HL-60 (cell line): ENCODE measurements around the gene SPCS2.

Experiments
- DNase-seq, 2 experiments: peaks; one replicate each; pipeline ENCODE4 v3.0.0-alpha.2; 2010 to 2020; ENCODE audit warnings: low read depth in 1 of 2, low spot score in 1 of 2
- H3K27ac ChIP-seq: fragments of 250-450 bp; sonication (Bioruptor Pico); replicated peaks from 2 replicates; pipeline ENCODE4 v1.5.1; 2020; ENCODE audit warnings: mild to moderate bottlenecking, moderate library complexity
- H3K27me3 ChIP-seq: fragments of 250-450 bp; sonication (Bioruptor Pico); 2 replicates; pipeline ENCODE4 v1.5.1; 2021; ENCODE audit warnings: mild to moderate bottlenecking, moderate library complexity; ENCODE audit not compliant: insufficient read depth, poor library complexity, severe bottlenecking
- H3K4me3 ChIP-seq: replicated peaks from 2 replicates; pipeline ENCODE4 v1.5.1; 2011; ENCODE audit warnings: mild to moderate bottlenecking, control low read depth, low read length; ENCODE audit not compliant: insufficient read depth
- GABPA ChIP-seq: IDR thresholded peaks from 2 replicates; pipeline ENCODE4 v1.6.1; 2012; ENCODE audit warnings: low read depth
- POLR2AphosphoS5 ChIP-seq: IDR thresholded peaks from 2 replicates; pipeline ENCODE4 v1.6.1; 2012; ENCODE audit warnings: low read depth
- SPI1 ChIP-seq: IDR thresholded peaks from 2 replicates; pipeline ENCODE4 v1.6.1; 2012; ENCODE audit warnings: low read depth, mild to moderate bottlenecking, borderline replicate concordance
- TF ChIP-seq, protein P1 (sequence below): IDR thresholded peaks from 2 replicates; pipeline ENCODE4 v1.6.1; 2012; ENCODE audit warnings: low read depth; ENCODE audit not compliant: insufficient replicate concordance
- TF ChIP-seq, protein P2 (sequence below): IDR thresholded peaks from one replicate; pipeline ENCODE4 v1.5.1; 2011; ENCODE audit warnings: low read length, control low read depth, inconsistent platforms; ENCODE audit not compliant: insufficient read depth

The SPCS2 gene

DNA sequence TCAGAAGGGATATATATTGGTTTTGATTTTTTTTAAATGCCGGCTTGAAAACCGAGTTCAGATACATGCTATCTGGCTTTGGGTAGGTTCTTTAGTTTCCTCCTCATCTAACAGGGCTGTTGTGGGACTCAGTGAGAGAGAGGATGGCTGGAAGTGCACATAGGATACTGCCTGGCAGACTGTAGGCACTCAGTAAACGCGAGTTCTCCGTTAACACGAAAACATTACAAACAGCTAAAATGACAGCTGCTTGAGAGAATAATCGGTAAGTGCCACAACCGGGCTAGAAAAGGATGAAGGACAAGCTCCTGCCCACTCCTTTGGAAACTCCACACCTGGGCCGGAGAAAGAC lies 544 bp upstream of the SPCS2 start:
- H3K4me3 ChIP-seq = peak overlapping the region; percentile 95
- peak overlapping the region; percentile 83 for H3K27ac ChIP-seq
- peak in 1 of 2 experiments; percentile 2 for DNase-seq

DNA sequence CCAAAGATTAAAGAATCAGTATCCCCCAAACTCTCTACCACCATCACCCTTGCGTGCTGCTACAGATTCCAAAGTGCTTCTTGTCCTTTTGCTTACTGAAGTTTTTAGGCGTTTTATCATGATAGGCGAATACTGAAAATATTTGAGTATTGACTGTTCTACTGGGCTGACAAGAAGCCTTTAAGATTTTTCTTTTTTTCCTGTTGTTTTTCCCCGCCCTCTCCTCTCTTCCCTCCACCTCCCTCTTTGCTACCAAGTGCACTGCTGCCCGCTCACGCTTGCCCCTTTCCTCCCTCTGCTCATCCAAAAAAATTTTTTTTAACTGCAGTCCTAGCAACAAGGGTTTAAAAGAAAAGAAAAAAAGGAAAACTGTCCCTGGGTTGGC lies 679 bp downstream of the SPCS2 start:
- H3K27me3 ChIP-seq = no peaks in the 10 kb centered on the region
- peak in 1 of 2 experiments; percentile 38 for DNase-seq
- H3K4me3 ChIP-seq = peak overlapping the region; percentile 95
- TF ChIP-seq, protein P1, sequence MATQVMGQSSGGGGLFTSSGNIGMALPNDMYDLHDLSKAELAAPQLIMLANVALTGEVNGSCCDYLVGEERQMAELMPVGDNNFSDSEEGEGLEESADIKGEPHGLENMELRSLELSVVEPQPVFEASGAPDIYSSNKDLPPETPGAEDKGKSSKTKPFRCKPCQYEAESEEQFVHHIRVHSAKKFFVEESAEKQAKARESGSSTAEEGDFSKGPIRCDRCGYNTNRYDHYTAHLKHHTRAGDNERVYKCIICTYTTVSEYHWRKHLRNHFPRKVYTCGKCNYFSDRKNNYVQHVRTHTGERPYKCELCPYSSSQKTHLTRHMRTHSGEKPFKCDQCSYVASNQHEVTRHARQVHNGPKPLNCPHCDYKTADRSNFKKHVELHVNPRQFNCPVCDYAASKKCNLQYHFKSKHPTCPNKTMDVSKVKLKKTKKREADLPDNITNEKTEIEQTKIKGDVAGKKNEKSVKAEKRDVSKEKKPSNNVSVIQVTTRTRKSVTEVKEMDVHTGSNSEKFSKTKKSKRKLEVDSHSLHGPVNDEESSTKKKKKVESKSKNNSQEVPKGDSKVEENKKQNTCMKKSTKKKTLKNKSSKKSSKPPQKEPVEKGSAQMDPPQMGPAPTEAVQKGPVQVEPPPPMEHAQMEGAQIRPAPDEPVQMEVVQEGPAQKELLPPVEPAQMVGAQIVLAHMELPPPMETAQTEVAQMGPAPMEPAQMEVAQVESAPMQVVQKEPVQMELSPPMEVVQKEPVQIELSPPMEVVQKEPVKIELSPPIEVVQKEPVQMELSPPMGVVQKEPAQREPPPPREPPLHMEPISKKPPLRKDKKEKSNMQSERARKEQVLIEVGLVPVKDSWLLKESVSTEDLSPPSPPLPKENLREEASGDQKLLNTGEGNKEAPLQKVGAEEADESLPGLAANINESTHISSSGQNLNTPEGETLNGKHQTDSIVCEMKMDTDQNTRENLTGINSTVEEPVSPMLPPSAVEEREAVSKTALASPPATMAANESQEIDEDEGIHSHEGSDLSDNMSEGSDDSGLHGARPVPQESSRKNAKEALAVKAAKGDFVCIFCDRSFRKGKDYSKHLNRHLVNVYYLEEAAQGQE = no peak
- no peak for TF ChIP-seq POLR2AphosphoS5
- no peak for TF ChIP-seq SPI1
- TF ChIP-seq, protein P2, sequence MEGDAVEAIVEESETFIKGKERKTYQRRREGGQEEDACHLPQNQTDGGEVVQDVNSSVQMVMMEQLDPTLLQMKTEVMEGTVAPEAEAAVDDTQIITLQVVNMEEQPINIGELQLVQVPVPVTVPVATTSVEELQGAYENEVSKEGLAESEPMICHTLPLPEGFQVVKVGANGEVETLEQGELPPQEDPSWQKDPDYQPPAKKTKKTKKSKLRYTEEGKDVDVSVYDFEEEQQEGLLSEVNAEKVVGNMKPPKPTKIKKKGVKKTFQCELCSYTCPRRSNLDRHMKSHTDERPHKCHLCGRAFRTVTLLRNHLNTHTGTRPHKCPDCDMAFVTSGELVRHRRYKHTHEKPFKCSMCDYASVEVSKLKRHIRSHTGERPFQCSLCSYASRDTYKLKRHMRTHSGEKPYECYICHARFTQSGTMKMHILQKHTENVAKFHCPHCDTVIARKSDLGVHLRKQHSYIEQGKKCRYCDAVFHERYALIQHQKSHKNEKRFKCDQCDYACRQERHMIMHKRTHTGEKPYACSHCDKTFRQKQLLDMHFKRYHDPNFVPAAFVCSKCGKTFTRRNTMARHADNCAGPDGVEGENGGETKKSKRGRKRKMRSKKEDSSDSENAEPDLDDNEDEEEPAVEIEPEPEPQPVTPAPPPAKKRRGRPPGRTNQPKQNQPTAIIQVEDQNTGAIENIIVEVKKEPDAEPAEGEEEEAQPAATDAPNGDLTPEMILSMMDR = no peak
- TF ChIP-seq GABPA = no peak
- H3K27ac ChIP-seq = peak overlapping the region; percentile 83

More for the DNA sequence above, 544 bp upstream of the SPCS2 start:
- no peaks in the 10 kb centered on the region for H3K27me3 ChIP-seq
- TF ChIP-seq, protein P1 = no peak
- no peak for TF ChIP-seq SPI1
- TF ChIP-seq POLR2AphosphoS5 = no peak
- TF ChIP-seq GABPA = no peak
- TF ChIP-seq, protein P2 = no peak

DNA sequence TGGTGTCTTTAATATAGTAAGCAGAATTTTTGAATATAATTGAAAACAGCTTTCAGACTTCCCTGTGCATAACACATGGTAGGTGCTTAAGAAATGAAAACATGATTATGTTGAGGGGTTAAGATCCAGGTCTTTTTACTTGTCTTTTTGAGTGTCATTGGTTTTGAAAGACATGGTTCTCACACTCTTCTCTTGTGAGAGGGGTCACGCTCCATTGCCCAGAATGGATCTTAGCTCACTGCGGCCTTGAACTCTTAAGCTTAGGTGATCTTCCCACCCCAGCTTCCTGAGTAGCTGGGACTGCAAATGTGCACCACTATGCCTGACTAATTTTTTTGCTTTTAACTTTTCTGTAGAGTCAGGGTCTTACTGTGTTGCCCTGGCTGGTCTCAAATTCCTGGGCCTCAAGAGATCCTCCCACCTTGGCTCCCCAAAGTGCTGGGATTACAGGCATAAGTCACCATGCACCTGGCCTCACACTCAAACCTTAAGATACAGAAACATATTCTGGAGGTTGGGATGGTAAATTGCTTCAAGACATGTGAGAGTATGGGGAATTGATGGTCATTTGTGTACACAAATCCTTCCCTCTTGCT lies 1.4 kb downstream of the SPCS2 start:
- TF ChIP-seq GABPA (no peak), SPI1 (no peak), POLR2AphosphoS5 (no peak)
- TF ChIP-seq, protein P1 = no peak
- TF ChIP-seq, protein P2 = no peak
- peak overlapping the region; percentile 83 for H3K27ac ChIP-seq
- H3K4me3 ChIP-seq = peak overlapping the region; percentile 95
- no peak for DNase-seq
- no peaks in the 10 kb centered on the region for H3K27me3 ChIP-seq
